OCI-LY7 (cell line): ENCODE measurements around the gene TM9SF1. TPM values are rescaled to one million over a fixed set of nuclear protein-coding genes. Genes with fewer than 3 reads are reported as not detected.

Experiments
- BruUV-seq: library from RNA; stranded (reverse); fragments of 400-500 nt; replicated peaks from 2 replicates; lab custom pipeline; 2021; lab: Mats Ljungman, UMichigan
- CTCF ChIA-PET: fragments of 300-600 bp; sonication (Branson Sonifier 250); formaldehyde crosslinking; loops from one replicate; lab custom pipeline; 2022; ENCODE audit warnings: antibody characterized with exemption; ENCODE audit not compliant: unreplicated experiment; lab: Charles Lee
- POLR2A ChIA-PET: fragments of 300-600 bp; sonication (Branson Sonifier 250); formaldehyde crosslinking; loops from one replicate; lab custom pipeline; 2022; ENCODE audit warnings: antibody characterized with exemption; lab: Charles Lee
- DNase-seq: peaks from one replicate; pipeline ENCODE4 v3.0.0-alpha.2; 2015; ENCODE audit warnings: low spot score
- H2AFZ ChIP-seq: fragments of 200-600 bp; sonication (generic), shearing (Covaris generic); 2 replicates; pipeline ENCODE4 v1.6.1; 2014; ENCODE audit warnings: mild to moderate bottlenecking, antibody characterized with exemption, low read length, moderate library complexity
- H3K27ac ChIP-seq: fragments of 200-600 bp; sonication (generic); 2 replicates; pipeline ENCODE4 v1.5.1; 2014; ENCODE audit warnings: mixed run types, low read depth, mild to moderate bottlenecking, moderate library complexity, low read length, inconsistent platforms; ENCODE audit not compliant: poor library complexity, severe bottlenecking
- H3K36me3 ChIP-seq: fragments of 200-600 bp; sonication (generic); 2 replicates; pipeline ENCODE4 v1.6.1; 2014; ENCODE audit warnings: mild to moderate bottlenecking, antibody characterized with exemption, low read length, moderate library complexity, mixed read lengths; ENCODE audit not compliant: insufficient read depth
- H3K4me1 ChIP-seq: fragments of 200-600 bp; sonication (generic); 2 replicates; pipeline ENCODE4 v1.5.1; 2014; ENCODE audit warnings: mild to moderate bottlenecking, low read length; ENCODE audit not compliant: insufficient read depth, poor library complexity, severe bottlenecking
- H3K4me2 ChIP-seq: fragments of 200-600 bp; sonication (generic); 2 replicates; pipeline ENCODE4 v1.6.1; 2014; ENCODE audit warnings: mild to moderate bottlenecking, low read length
- H3K4me3 ChIP-seq: fragments of 200-600 bp; sonication (generic); 2 replicates; pipeline ENCODE4 v1.5.1; 2014; ENCODE audit warnings: mild to moderate bottlenecking, low read depth, low read length; ENCODE audit not compliant: poor library complexity, severe bottlenecking
- H3K79me2 ChIP-seq: fragments of 200-600 bp; sonication (generic); 2 replicates; pipeline ENCODE4 v1.6.1; 2016; ENCODE audit warnings: low read depth, mild to moderate bottlenecking, low read length, moderate library complexity, mixed read lengths; ENCODE audit not compliant: insufficient read depth
- H3K9me2 ChIP-seq: fragments of 200-600 bp; sonication (generic); 2 replicates; pipeline ENCODE4 v1.6.1; 2016; ENCODE audit warnings: mild to moderate bottlenecking, low read length, mixed read lengths; ENCODE audit not compliant: insufficient read depth
- H3K9me3 ChIP-seq: fragments of 200-600 bp; sonication (generic); 2 replicates; pipeline ENCODE4 v1.6.1; 2014; ENCODE audit warnings: mild to moderate bottlenecking, mixed run types, low read length, mixed read lengths
- H4K20me1 ChIP-seq: fragments of 200-600 bp; sonication (generic); 2 replicates; pipeline ENCODE4 v1.6.1; 2014; ENCODE audit warnings: mild to moderate bottlenecking, antibody characterized with exemption, low read length, moderate library complexity, mixed read lengths; ENCODE audit not compliant: insufficient read depth
- EZH2phosphoT487 ChIP-seq: fragments of 200-600 bp; sonication (generic); IDR thresholded peaks from 2 replicates; pipeline ENCODE4 v1.6.1; 2018; ENCODE audit warnings: low read depth, borderline replicate concordance, mild to moderate bottlenecking, mixed run types, antibody characterized with exemption, low read length, moderate library complexity, mixed read lengths
- intact Hi-C: fragments of 100-400 bp; cut with micrococcal nuclease; formaldehyde crosslinking; loops from one replicate; pipeline ENCODE4 v1.10.0; 2022; ENCODE audit not compliant: unreplicated experiment
- total RNA-seq, 2 experiments: library from RNA; depleted of rRNA in 1 of 2; stranded (reverse); fragments of >200 nt in 1 of 2; shearing (Covaris generic) in 1 of 2; gene quantifications; 2 replicates each; pipeline ENCODE4 v1.2.3, GENCODE V29; 2014 to 2022
- TF ChIP-seq, protein P1 (sequence below): fragments of 200-600 bp; sonication (generic); conservative IDR thresholded peaks from 2 replicates; pipeline ENCODE4 v1.5.1; 2014; ENCODE audit warnings: mild to moderate bottlenecking, antibody characterized with exemption, low read length, moderate library complexity, mixed read lengths

The TM9SF1 gene
- total RNA-seq, 2 experiments from 2014 or later = 23.4 to 27.8 TPM

DNA sequence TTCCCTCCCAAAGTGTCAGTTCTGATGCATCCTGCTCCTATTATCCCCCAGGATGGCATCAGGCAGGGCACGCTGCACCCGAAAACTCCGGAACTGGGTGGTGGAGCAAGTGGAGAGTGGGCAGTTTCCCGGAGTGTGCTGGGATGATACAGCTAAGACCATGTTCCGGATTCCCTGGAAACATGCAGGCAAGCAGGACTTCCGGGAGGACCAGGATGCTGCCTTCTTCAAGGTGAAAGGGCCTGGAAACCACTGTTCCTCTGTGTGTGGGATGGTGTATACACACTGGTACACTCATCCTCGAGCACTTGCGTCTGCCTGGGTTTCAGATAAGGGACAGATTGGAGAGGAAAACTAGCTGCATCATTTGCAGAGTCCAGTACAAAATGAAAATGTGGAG lies 33.1 kb downstream of the TM9SF1 start:
- CTCF ChIA-PET = interaction anchor here (1.6 to 2.1 kb wide), 2 partner anchors 54 to 68 kb away, joined by 4 to 8 read pairs; partner anchors contain the start of gene PCK2
- no peaks in the 10 kb centered on the region for H3K9me3 ChIP-seq
- peak overlapping the region; percentile 68 for H3K27ac ChIP-seq
- TF ChIP-seq, protein P1, sequence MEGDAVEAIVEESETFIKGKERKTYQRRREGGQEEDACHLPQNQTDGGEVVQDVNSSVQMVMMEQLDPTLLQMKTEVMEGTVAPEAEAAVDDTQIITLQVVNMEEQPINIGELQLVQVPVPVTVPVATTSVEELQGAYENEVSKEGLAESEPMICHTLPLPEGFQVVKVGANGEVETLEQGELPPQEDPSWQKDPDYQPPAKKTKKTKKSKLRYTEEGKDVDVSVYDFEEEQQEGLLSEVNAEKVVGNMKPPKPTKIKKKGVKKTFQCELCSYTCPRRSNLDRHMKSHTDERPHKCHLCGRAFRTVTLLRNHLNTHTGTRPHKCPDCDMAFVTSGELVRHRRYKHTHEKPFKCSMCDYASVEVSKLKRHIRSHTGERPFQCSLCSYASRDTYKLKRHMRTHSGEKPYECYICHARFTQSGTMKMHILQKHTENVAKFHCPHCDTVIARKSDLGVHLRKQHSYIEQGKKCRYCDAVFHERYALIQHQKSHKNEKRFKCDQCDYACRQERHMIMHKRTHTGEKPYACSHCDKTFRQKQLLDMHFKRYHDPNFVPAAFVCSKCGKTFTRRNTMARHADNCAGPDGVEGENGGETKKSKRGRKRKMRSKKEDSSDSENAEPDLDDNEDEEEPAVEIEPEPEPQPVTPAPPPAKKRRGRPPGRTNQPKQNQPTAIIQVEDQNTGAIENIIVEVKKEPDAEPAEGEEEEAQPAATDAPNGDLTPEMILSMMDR = no peak
- TF ChIP-seq EZH2phosphoT487 = no peak
- H3K4me1 ChIP-seq = peaks cover 16% of the 10 kb centered on the region
- no TSS peak for BruUV-seq
- POLR2A ChIA-PET = interaction anchor here (1.0 to 2.7 kb wide), 4 partner anchors 15 to 52 kb away, joined by 3 to 15 read pairs (median 4); partner anchors contain the start of genes PSME2 and RNF31
- no peak overlapping the region for H2AFZ ChIP-seq
- H4K20me1 ChIP-seq = no peaks in the 10 kb centered on the region
- peaks cover 7% of the 10 kb centered on the region; the same call in 1 of the 2 replicates for H3K79me2 ChIP-seq
- peak overlapping the region; percentile 83 for H3K4me2 ChIP-seq
- H3K9me2 ChIP-seq = no peaks in the 10 kb centered on the region
- intact Hi-C loops = no loop called here
- H3K36me3 ChIP-seq = peaks cover 66% of the 10 kb centered on the region
- H3K4me3 ChIP-seq = peak overlapping the region; percentile 70
- DNase-seq = no peak

DNA sequence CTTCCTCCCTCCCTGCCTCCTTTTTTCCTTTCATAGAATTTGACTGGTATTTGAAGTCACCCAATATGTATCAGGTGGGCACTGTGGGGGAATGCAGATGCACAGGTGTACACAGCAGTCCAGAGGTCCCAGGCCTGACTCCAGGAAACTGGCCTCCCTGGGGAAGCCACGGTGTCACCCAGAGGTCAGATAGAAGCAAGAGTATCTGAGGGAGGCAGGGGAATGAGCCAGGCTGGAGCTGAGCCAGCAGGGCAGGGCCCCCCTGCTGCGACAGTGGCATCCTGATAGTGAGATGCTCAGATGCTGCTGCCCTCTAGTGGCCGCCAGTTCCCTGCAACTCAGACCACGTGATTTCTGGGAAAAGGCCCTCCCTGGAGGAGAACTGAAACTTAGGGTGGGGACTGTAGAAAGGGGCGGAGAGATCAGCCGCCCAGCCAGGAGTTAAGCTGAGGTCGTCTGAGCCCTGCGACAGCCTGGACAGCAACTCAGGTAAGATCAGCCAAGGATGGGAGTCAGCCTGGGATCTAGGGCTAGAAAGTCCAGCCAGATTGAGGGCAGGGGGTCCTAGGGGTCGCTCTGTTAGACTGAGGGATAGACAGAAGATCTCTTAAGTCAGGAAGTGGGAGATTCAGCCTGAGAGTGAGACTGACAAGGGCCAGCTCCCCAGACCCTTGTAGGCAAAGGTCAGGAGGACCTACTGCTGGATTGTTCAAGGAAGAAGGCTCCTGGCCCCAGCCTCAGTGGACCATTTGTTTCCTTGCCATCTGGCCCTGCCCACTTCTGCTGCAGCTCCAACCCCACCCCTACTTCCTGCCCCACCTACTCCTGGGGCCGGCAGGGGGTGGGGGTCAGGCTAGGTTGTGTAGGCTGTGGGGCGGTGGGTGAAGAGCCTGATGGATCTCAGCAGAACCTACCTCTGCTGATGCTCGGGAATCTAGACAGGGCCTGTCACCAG lies 34.1 kb downstream of the TM9SF1 start, which contains the start of gene IRF9:
Gene IRF9 (plus strand): TSS at position 416 of the 955 bp plus-strand sequence. CDS start 880 bp downstream, outside the sequence.
- peaks cover 16% of the 10 kb centered on the region for H3K4me1 ChIP-seq
- TF ChIP-seq EZH2phosphoT487 = no peak
- TF ChIP-seq, protein P1 = peak; percentile 95
- H4K20me1 ChIP-seq = no peaks in the 10 kb centered on the region
- ChIA-PET CTCF (interaction anchor here (0.7 to 2.1 kb wide), 10 partner anchors 10 to 67 kb away, joined by 3 to 8 read pairs (median 4); partner anchors contain the start of genes CHMP4A, DCAF11, EMC9 and NRL), POLR2A (interaction anchor here (0.6 to 2.7 kb wide), 13 partner anchors 13 to 212 kb away, joined by 3 to 15 read pairs (median 3); partner anchors contain the start of genes DCAF11, EMC9, IPO4 and PCK2)
- H3K4me2 ChIP-seq = peak within 1 kb of the TSS; percentile 83
- intact Hi-C loops = loop anchor here (1.0 to 2.0 kb wide), 7 partner anchors 14 to 147 kb away; partner anchors contain the start of genes DCAF11, EMC9, IPO4 and NRL
- no peaks in the 10 kb centered on the region for H3K9me2 ChIP-seq
- peak within 1 kb of the TSS; percentile 68 for H3K27ac ChIP-seq
- TSS peak; percentile 45 for BruUV-seq
- H3K79me2 ChIP-seq = peaks cover 7% of the 10 kb centered on the region; the same call in 1 of the 2 replicates
- peaks cover 70% of the 10 kb centered on the region for H3K36me3 ChIP-seq
- DNase-seq = peak; percentile 95
- peak within 1 kb of the TSS; percentile 70 for H3K4me3 ChIP-seq
- H2AFZ ChIP-seq = no peak within 1 kb of the TSS; the same call in 1 of the 2 replicates
- no peaks in the 10 kb centered on the region for H3K9me3 ChIP-seq
